ENCODE results near the gene GRM1.

The GRM1 gene

DNA sequence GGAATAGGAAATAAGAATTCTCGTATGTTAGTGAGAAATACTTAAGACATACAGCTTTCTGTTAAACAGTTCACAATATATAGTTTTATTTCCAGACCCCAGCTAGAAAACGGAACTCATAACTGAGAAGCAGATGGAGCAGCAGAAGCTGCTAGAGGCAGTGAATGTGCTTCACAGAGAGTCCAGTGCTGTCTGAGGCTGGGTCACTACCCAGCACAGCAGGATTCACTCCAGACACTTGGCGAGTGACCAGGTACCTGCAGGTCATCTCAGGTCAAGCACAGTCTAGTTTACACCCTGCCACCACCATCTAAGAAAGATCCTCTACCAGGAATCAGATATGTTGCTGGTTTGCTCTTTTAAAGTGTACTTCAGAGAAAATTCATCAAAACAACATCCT lies 271.7 kb downstream of the GRM1 start:
- Histone ChIP-seq H3K9ac (ENCODE audit: low read depth, low read length) (no peak overlapping the region), H3K4me1 (ENCODE audit: control insufficient read depth, insufficient read depth, low read length) (peaks cover 5% of the 10 kb centered on the region), H3K27me3 (ENCODE audit: control insufficient read depth, insufficient read depth, low read length) (no peaks in the 10 kb centered on the region), H3K4me2 (ENCODE audit: low read length) (no peak overlapping the region), H3K4me3 (ENCODE audit: low read length) (no peak overlapping the region), H3K9me3 (replicated peaks; ENCODE audit: low read length) (no peaks in the 10 kb centered on the region), H3K36me3 (ENCODE audit: insufficient read depth, low read length) (no peaks in the 10 kb centered on the region)

DNA sequence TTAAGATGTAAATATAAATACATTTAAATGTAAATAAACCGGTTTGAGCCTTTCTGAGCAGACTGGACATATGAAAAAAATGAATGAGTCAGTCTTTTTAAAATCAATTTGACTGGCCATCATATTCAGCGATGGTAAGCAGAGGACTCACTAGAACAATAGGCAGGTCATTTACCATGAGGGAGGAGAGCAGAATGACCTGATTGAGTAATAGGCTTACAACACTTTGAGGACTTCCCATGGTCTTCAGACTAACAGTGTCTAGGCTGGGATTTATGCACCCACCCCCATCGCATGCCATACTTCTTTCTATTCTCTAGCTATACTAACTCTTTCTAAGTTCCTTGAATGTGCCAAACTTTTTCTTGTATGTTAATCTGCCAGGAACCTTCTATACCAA lies 272.9 kb downstream of the GRM1 start:
- Histone ChIP-seq H3K4me2 (ENCODE audit: low read length) (no peak overlapping the region), H3K4me1 (ENCODE audit: control insufficient read depth, insufficient read depth, low read length) (peaks cover 5% of the 10 kb centered on the region), H3K9ac (ENCODE audit: low read depth, low read length) (no peak overlapping the region), H3K4me3 (ENCODE audit: low read length) (no peak overlapping the region), H3K9me3 (replicated peaks; ENCODE audit: low read length) (no peaks in the 10 kb centered on the region), H3K36me3 (ENCODE audit: insufficient read depth, low read length) (no peaks in the 10 kb centered on the region), H3K27me3 (ENCODE audit: control insufficient read depth, insufficient read depth, low read length) (no peaks in the 10 kb centered on the region)

DNA sequence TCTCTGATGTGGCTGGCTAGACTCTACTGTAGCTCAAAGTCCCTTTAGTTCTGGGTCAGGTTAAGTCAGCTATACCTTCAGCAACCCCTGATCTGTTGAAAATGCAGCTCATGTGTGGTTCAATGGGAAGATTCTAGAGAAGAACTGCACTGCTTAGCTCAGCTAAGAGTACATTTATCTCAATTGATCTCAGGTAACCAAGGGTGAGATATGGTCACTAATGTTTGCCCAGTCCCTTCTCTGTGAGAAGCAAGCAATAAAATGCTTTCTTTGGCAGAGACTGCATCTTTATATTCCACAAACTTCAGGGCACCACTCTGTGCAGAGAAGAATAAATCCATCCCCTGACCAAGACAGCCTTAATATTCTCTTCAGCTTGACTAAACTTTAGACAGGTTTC lies 274.1 kb downstream of the GRM1 start:
- Histone ChIP-seq H3K9ac (ENCODE audit: low read depth, low read length) (no peak overlapping the region), H3K4me2 (ENCODE audit: low read length) (no peak overlapping the region), H3K4me1 (ENCODE audit: control insufficient read depth, insufficient read depth, low read length) (peaks cover 5% of the 10 kb centered on the region), H3K27me3 (ENCODE audit: control insufficient read depth, insufficient read depth, low read length) (no peaks in the 10 kb centered on the region), H3K36me3 (ENCODE audit: insufficient read depth, low read length) (no peaks in the 10 kb centered on the region), H3K9me3 (replicated peaks; ENCODE audit: low read length) (no peaks in the 10 kb centered on the region), H3K4me3 (ENCODE audit: low read length) (no peak overlapping the region)

DNA sequence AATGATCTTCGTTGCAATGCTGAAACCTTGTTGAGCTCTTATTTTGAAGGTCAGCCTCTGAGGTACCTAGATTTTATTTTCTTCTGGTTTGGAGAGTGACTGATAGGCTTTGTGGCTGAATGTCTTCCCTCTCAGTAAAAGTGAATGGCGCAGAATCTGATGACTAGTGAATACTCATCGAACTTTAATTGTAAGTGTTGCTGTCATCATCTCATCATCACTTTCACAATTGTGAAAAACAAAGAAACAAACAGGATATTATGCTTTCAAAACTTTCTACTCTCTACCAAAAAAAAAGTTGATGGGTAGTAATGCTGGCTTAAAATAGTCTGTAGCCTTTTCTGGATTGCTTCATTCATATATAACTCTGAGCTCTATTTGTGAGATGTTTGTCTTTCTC lies 275.3 kb downstream of the GRM1 start:
- no peak overlapping the region for H3K9ac ChIP-seq (ENCODE audit: low read depth, low read length)
- H3K36me3 ChIP-seq (ENCODE audit: insufficient read depth, low read length): no peaks in the 10 kb centered on the region
- no peak overlapping the region for H3K4me2 ChIP-seq (ENCODE audit: low read length)
- no peaks in the 10 kb centered on the region for H3K9me3 ChIP-seq (replicated peaks; ENCODE audit: low read length)
- H3K4me3 ChIP-seq (ENCODE audit: low read length): no peak overlapping the region
- no peaks in the 10 kb centered on the region for H3K27me3 ChIP-seq (ENCODE audit: control insufficient read depth, insufficient read depth, low read length)
- H3K4me1 ChIP-seq (ENCODE audit: control insufficient read depth, insufficient read depth, low read length): peaks cover 5% of the 10 kb centered on the region

DNA sequence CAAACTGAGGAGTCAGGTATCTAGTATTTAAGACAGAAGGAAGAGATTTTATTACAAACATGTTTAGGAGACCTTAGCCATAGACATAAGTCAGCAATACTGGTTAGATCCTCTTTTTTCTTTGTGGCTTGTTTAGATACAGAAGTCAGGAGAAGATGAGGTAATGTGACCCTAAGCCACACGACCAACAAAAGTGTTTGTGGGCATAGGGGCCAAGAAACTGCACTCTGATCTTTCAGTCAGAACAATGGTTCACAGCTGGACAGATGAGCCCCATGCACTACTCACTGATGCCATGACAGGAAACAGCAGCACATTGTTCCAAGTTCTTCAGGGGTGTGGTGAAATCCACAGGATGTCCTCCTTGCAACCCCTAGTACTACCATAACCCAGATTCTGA lies 276.2 kb downstream of the GRM1 start:
- no peaks in the 10 kb centered on the region for H3K9me3 ChIP-seq (replicated peaks; ENCODE audit: low read length)
- H3K27me3 ChIP-seq (ENCODE audit: control insufficient read depth, insufficient read depth, low read length): no peaks in the 10 kb centered on the region
- H3K9ac ChIP-seq (ENCODE audit: low read depth, low read length): no peak overlapping the region
- no peak overlapping the region for H3K4me2 ChIP-seq (ENCODE audit: low read length)
- H3K4me3 ChIP-seq (ENCODE audit: low read length): no peak overlapping the region
- H3K4me1 ChIP-seq (ENCODE audit: control insufficient read depth, insufficient read depth, low read length): peaks cover 5% of the 10 kb centered on the region
- no peaks in the 10 kb centered on the region for H3K36me3 ChIP-seq (ENCODE audit: insufficient read depth, low read length)

DNA sequence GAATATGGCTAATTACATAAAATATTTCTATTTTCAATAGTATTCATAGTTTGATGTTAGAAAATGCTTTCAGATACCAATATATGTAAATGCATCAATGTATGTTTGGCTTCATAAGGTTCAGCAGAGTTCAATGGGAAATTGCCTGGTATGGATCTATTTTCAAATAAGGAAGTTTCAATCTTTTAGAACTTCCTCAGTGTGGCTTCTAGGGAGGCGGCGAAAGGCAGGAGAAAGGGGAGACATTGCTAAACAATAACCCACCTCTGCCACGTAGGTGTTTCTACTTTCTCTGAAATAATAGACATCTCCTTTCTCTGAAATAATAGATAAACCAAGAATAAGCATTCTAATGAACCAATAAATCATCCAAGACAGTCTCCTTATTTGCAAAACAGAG lies 277.1 kb downstream of the GRM1 start:
- Histone ChIP-seq H3K36me3 (ENCODE audit: insufficient read depth, low read length) (no peaks in the 10 kb centered on the region), H3K4me1 (ENCODE audit: control insufficient read depth, insufficient read depth, low read length) (peaks cover 5% of the 10 kb centered on the region), H3K27me3 (ENCODE audit: control insufficient read depth, insufficient read depth, low read length) (no peaks in the 10 kb centered on the region)

DNA sequence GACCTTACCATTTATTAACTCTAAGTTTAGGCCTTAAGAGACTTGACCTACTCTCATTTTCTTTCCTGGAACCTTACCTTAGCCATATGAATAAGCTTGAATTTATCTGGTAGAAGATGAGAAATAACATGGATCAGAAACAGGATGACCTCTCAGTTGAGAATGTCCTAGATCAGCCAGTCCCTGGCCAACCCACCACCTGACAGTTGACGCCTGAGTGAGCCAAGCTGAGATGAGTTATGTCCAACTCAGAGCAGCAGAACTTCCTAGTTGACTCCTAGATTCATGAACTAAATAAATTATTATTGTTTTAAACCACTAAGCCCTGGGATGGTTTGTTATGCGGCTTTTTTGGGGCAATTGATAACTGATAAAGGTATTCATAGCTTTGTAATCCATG lies 281.8 kb downstream of the GRM1 start:
- Histone ChIP-seq H3K9me3 (replicated peaks; ENCODE audit: low read length) (no peaks in the 10 kb centered on the region), H3K4me3 (ENCODE audit: low read length) (no peak overlapping the region), H3K4me2 (ENCODE audit: low read length) (no peak overlapping the region), H3K9ac (ENCODE audit: low read depth, low read length) (no peak overlapping the region), H3K36me3 (ENCODE audit: insufficient read depth, low read length) (no peaks in the 10 kb centered on the region), H3K4me1 (ENCODE audit: control insufficient read depth, insufficient read depth, low read length) (peaks cover 14% of the 10 kb centered on the region), H3K27me3 (ENCODE audit: control insufficient read depth, insufficient read depth, low read length) (no peaks in the 10 kb centered on the region)

More for the DNA sequence above, 277.1 kb downstream of the GRM1 start:
- no peaks in the 10 kb centered on the region for H3K9me3 ChIP-seq (replicated peaks; ENCODE audit: low read length)
- no peak overlapping the region for H3K9ac ChIP-seq (ENCODE audit: low read depth, low read length)
- H3K4me3 ChIP-seq (ENCODE audit: low read length): no peak overlapping the region
- no peak overlapping the region for H3K4me2 ChIP-seq (ENCODE audit: low read length)

DNA sequence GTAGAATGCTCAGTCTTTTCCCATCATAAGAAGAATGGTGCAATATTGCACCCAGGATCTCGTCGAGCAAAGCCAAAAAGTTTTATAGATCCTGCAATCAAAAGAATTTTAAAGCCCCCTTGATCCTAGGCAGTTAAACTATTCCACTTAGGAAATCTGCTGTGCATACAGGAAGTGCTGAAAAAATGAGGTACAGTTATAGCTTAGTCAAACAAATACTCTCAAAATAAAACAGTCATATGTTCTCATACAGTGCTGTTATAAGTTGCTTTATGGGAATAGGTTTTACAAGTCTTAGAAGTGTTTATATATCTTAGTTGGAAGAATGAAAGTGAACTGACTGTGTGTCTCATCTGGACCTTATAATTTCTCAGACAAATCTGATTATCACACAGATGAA lies 282.2 kb downstream of the GRM1 start:
- Histone ChIP-seq H3K9ac (ENCODE audit: low read depth, low read length) (no peak overlapping the region), H3K4me1 (ENCODE audit: control insufficient read depth, insufficient read depth, low read length) (peaks cover 18% of the 10 kb centered on the region), H3K4me3 (ENCODE audit: low read length) (no peak overlapping the region), H3K9me3 (replicated peaks; ENCODE audit: low read length) (no peaks in the 10 kb centered on the region), H3K36me3 (ENCODE audit: insufficient read depth, low read length) (no peaks in the 10 kb centered on the region), H3K4me2 (ENCODE audit: low read length) (no peak overlapping the region), H3K27me3 (ENCODE audit: control insufficient read depth, insufficient read depth, low read length) (no peaks in the 10 kb centered on the region)

DNA sequence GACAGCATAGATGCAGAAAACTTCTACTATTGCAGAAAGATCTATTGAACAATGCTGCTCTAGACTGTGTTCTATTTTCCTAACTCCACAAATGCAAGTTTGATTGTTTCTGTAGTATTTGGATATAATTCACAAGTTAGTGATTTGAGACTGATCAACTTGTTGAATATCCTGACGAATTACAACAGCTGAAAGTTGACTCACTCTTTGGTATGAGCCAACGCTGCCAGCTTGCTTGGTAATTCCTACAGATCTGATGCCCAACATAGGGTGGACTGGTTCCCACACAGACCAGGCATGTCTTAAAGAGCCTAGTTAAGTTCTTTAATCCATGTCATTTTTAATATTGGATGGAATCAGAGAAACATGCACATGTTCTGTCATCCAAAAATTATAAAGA lies 283.7 kb downstream of the GRM1 start:
- Histone ChIP-seq H3K27me3 (ENCODE audit: control insufficient read depth, insufficient read depth, low read length) (no peaks in the 10 kb centered on the region), H3K36me3 (ENCODE audit: insufficient read depth, low read length) (no peaks in the 10 kb centered on the region), H3K4me1 (ENCODE audit: control insufficient read depth, insufficient read depth, low read length) (peaks cover 22% of the 10 kb centered on the region), H3K4me2 (ENCODE audit: low read length) (no peak overlapping the region), H3K9me3 (replicated peaks; ENCODE audit: low read length) (no peaks in the 10 kb centered on the region), H3K9ac (ENCODE audit: low read depth, low read length) (no peak overlapping the region), H3K4me3 (ENCODE audit: low read length) (no peak overlapping the region)

DNA sequence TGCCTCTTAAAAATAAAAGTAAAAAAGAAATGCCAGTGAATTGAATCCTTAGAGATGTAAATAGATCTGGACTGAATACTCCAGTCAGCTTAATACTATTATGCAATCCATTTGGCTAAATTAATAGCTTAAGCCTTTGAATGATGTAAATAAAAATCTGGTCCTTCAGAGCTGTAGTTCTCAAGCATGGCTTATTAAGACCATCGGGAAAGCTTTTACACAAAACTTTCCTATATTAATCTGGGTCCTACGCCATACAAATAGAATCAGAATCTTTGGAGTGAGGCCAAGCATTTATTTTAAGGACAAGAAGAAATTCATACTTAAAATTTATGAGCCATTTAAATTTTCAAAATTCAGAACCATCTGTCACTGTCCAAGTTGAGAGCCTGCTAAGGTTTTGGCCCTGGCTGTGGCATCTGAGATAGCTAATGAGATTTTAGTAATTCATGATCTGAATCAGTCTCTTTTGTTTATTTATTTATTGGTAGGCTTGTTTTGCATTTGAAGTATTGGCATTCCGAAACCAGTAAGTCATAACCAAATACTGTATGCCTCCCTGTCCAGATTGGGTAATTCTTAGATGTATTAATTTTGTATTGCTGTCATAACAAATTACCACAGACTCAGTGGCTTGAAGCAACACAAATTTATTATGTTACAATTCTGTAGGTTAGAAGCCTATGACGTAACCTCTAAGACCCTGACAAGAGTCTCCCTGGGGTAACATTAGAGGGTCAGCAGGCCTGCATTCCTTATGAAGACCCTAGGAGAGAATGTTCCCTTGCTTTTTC lies 286.7 kb downstream of the GRM1 start:
- peaks cover 22% of the 10 kb centered on the region for H3K4me1 ChIP-seq (ENCODE audit: control insufficient read depth, insufficient read depth, low read length)

DNA sequence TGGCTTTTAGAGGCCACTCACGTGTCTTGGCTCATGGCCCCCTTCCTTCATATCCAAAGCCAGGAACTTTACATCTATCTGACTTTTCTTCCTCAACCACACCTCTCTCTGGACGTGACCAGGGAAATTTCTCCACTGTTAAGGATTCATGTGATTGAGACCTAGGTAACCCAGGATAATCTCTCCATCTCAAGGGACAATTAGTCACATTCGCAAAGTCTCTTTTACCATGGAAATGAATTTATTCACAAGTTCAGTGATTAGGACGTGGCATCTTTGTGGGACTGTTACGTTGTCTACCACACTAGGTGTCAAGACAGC lies 287.3 kb downstream of the GRM1 start:
- Histone ChIP-seq H3K36me3 (ENCODE audit: insufficient read depth, low read length) (no peaks in the 10 kb centered on the region), H3K9ac (ENCODE audit: low read depth, low read length) (no peak overlapping the region), H3K4me3 (ENCODE audit: low read length) (no peak overlapping the region), H3K4me2 (ENCODE audit: low read length) (no peak overlapping the region), H3K9me3 (replicated peaks; ENCODE audit: low read length) (no peaks in the 10 kb centered on the region), H3K27me3 (ENCODE audit: control insufficient read depth, insufficient read depth, low read length) (no peaks in the 10 kb centered on the region), H3K4me1 (ENCODE audit: control insufficient read depth, insufficient read depth, low read length) (peaks cover 22% of the 10 kb centered on the region)

More for the DNA sequence above, 286.7 kb downstream of the GRM1 start:
- no peaks in the 10 kb centered on the region for H3K27me3 ChIP-seq (ENCODE audit: control insufficient read depth, insufficient read depth, low read length)
- no peaks in the 10 kb centered on the region for H3K9me3 ChIP-seq (replicated peaks; ENCODE audit: low read length)
- H3K36me3 ChIP-seq (ENCODE audit: insufficient read depth, low read length): no peaks in the 10 kb centered on the region
- peak overlapping the region; percentile 28 for H3K4me2 ChIP-seq (ENCODE audit: low read length)
- no peak overlapping the region for H3K9ac ChIP-seq (ENCODE audit: low read depth, low read length)
- H3K4me3 ChIP-seq (ENCODE audit: low read length): no peak overlapping the region

DNA sequence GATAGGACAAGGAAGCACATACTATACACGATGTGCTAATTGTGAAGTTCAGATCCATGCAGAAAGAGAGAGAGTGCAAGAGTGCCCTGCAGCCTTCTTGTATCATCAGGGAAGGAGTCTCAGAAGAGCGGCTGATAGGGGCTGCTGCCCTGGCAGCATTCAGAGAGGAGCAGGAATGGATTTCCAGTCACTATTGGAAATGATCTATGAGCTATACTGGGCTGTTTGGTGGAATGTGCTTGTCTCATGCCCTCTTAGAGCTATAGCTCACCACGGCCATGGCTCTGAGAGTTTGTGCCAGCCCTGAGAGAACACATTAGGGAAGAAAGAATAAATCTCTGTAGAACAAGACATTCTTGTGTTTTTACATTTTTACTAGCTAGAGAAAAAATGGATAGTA lies 302.2 kb downstream of the GRM1 start:
- Histone ChIP-seq H3K4me2 (ENCODE audit: low read length) (no peak overlapping the region), H3K4me1 (ENCODE audit: control insufficient read depth, insufficient read depth, low read length) (no peaks in the 10 kb centered on the region), H3K9me3 (replicated peaks; ENCODE audit: low read length) (no peaks in the 10 kb centered on the region), H3K27me3 (ENCODE audit: control insufficient read depth, insufficient read depth, low read length) (no peaks in the 10 kb centered on the region), H3K36me3 (ENCODE audit: insufficient read depth, low read length) (no peaks in the 10 kb centered on the region), H3K4me3 (ENCODE audit: low read length) (no peak overlapping the region), H3K9ac (ENCODE audit: low read depth, low read length) (no peak overlapping the region)
